Panc1 (cell line): ENCODE results near the gene PDPK1. TPM values are rescaled to one million over a fixed set of nuclear protein-coding genes. Genes with fewer than 3 reads are reported as not detected.

ENCODE experiments used
- ATAC-seq: fragments of 200-7000 bp; cut with Tn5 transposase; 2 replicates; pipeline ENCODE4 v1.9.1; 2020; ENCODE audit warnings: mild to moderate bottlenecking, moderate library complexity
- BruUV-seq: library from RNA; stranded (reverse); fragments of 400-500 nt; replicated peaks from 2 replicates; lab custom pipeline; 2021; lab: Mats Ljungman, UMichigan
- CTCF ChIA-PET: fragments of 300-600 bp; sonication (Branson Sonifier 250); formaldehyde crosslinking; loops from one replicate; lab custom pipeline; 2022; ENCODE audit warnings: antibody characterized with exemption; lab: Charles Lee
- POLR2A ChIA-PET: fragments of 300-600 bp; sonication (Branson Sonifier 250); formaldehyde crosslinking; loops from one replicate; lab custom pipeline; 2022; ENCODE audit warnings: antibody characterized with exemption; lab: Charles Lee
- DNase-seq: peaks from one replicate; pipeline ENCODE4 v3.0.0-alpha.2; 2010; ENCODE audit warnings: low read depth, low spot score
- H3K27ac ChIP-seq: 2 replicates; pipeline ENCODE4 v1.5.1; 2011; ENCODE audit warnings: mild to moderate bottlenecking, low read length, inconsistent platforms
- H3K27me3 ChIP-seq: fragments of 200-500 bp; sonication (Bioruptor generic); 2 replicates; pipeline ENCODE4 v1.6.0; 2014; ENCODE audit warnings: low read length, inconsistent platforms; ENCODE audit not compliant: control insufficient read depth, insufficient read depth
- H3K36me3 ChIP-seq: fragments of 200-500 bp; sonication (Bioruptor generic); 2 replicates; pipeline ENCODE4 v1.5.1; 2014; ENCODE audit warnings: inconsistent platforms, mild to moderate bottlenecking, low read length, moderate library complexity; ENCODE audit not compliant: control insufficient read depth, insufficient read depth
- H3K4me1 ChIP-seq: 2 replicates; pipeline ENCODE4 v1.5.1; 2011; ENCODE audit warnings: inconsistent platforms, mild to moderate bottlenecking, low read length, moderate library complexity; ENCODE audit not compliant: control insufficient read depth, insufficient read depth
- H3K4me3 ChIP-seq, 2 experiments: 2 replicates each; pipeline ENCODE4 v1.5.1; 2011 to 2012; ENCODE audit warnings: low read depth in 2 of 2, low read length in 2 of 2, mild to moderate bottlenecking in 2 of 2, inconsistent platforms in 1 of 2, moderate library complexity in 1 of 2
- H3K9me3 ChIP-seq: fragments of 200-500 bp; sonication (Bioruptor generic); 2 replicates; pipeline ENCODE4 v1.5.1; 2014; ENCODE audit warnings: low read depth, mild to moderate bottlenecking, inconsistent platforms, low read length, moderate library complexity; ENCODE audit not compliant: control insufficient read depth, insufficient read depth
- POLR2AphosphoS5 ChIP-seq: IDR thresholded peaks from 2 replicates; pipeline ENCODE4 v1.6.1; 2012; ENCODE audit warnings: mild to moderate bottlenecking, low read depth, low read length, moderate library complexity
- REST ChIP-seq, 2 experiments: IDR thresholded peaks; 2 replicates each; pipeline ENCODE4 v1.6.1; 2011 to 2012; ENCODE audit warnings: low read depth in 2 of 2, control low read depth in 1 of 2, low read length in 1 of 2, mild to moderate bottlenecking in 1 of 2, moderate library complexity in 1 of 2; ENCODE audit not compliant: insufficient read depth in 1 of 2
- SIN3A ChIP-seq: IDR thresholded peaks from 2 replicates; pipeline ENCODE4 v1.6.1; 2012; ENCODE audit warnings: low read depth, mild to moderate bottlenecking, low read length, moderate library complexity, borderline replicate concordance; ENCODE audit not compliant: insufficient read depth
- TCF7L2 ChIP-seq: IDR thresholded peaks from 2 replicates; pipeline ENCODE4 v1.6.1; 2011; ENCODE audit warnings: mild to moderate bottlenecking, low read depth, low read length, inconsistent platforms
- in situ Hi-C: cut with HindIII; loops from 2 replicates; pipeline ENCODE4 v1.10.0; 2016; ENCODE audit warnings: low sequenced_read_pairs, low pct_unique_long_range_greater_than_20kb
- intact Hi-C: fragments of 100-400 bp; cut with micrococcal nuclease; formaldehyde crosslinking; loops from one replicate; pipeline ENCODE4 v1.10.0; 2022; ENCODE audit not compliant: unreplicated experiment
- total RNA-seq: library from RNA; stranded (reverse); gene quantifications from one replicate; pipeline ENCODE4 v1.2.1, GENCODE V29; 2021; ENCODE audit not compliant: unreplicated experiment
- TF ChIP-seq, protein P1 (sequence below): fragments of 450-650 bp; IDR thresholded peaks from 2 replicates; pipeline ENCODE4 v1.5.1; 2017; ENCODE audit warnings: mild to moderate bottlenecking

Gene PDPK1
- total RNA-seq, 1 experiment from 2014 or later = 43.2 TPM

GRCh38 chr16:2516391-2517240 is 21.2 kb upstream of the PDPK1 start:
- Histone ChIP-seq H3K27me3 (no peaks in the 10 kb centered on the region), H3K36me3 (peaks cover 2% of the 10 kb centered on the region; the same call in 1 of the 2 replicates), H3K27ac (peak overlapping the region; percentile 63), H3K9me3 (no peaks in the 10 kb centered on the region), H3K4me3 (peak overlapping the region in 1 of 2 experiments; percentile 9; a peak in 2 of 4 replicates), H3K4me1 (peaks cover 49% of the 10 kb centered on the region)
- TF ChIP-seq TCF7L2 (no peak), SIN3A (no peak), REST (IDR thresholded peaks at IDR 0.05; ENCODE audit: insufficient read depth in 1 of 2, low read depth in 2 of 2, low read length in 1 of 2) (no peak), POLR2AphosphoS5 (no peak)
- TF ChIP-seq, protein P1, sequence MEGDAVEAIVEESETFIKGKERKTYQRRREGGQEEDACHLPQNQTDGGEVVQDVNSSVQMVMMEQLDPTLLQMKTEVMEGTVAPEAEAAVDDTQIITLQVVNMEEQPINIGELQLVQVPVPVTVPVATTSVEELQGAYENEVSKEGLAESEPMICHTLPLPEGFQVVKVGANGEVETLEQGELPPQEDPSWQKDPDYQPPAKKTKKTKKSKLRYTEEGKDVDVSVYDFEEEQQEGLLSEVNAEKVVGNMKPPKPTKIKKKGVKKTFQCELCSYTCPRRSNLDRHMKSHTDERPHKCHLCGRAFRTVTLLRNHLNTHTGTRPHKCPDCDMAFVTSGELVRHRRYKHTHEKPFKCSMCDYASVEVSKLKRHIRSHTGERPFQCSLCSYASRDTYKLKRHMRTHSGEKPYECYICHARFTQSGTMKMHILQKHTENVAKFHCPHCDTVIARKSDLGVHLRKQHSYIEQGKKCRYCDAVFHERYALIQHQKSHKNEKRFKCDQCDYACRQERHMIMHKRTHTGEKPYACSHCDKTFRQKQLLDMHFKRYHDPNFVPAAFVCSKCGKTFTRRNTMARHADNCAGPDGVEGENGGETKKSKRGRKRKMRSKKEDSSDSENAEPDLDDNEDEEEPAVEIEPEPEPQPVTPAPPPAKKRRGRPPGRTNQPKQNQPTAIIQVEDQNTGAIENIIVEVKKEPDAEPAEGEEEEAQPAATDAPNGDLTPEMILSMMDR = no peak
- in situ Hi-C loops (no loop called here), intact Hi-C loops (no loop called here)
- DNase-seq (no peak), ATAC-seq (no peak)
- ChIA-PET POLR2A (no interaction called here), CTCF (no interaction called here)
- no TSS peak for BruUV-seq

- in situ Hi-C loops = no loop called here
- intact Hi-C loops = no loop called here
- Histone ChIP-seq H3K4me3 (no peak overlapping the region), H3K36me3 (peaks cover 2% of the 10 kb centered on the region; the same call in 1 of the 2 replicates), H3K4me1 (peaks cover 45% of the 10 kb centered on the region), H3K27ac (peak overlapping the region; percentile 66), H3K27me3 (no peaks in the 10 kb centered on the region), H3K9me3 (no peaks in the 10 kb centered on the region)
- no peak for TF ChIP-seq SIN3A
- TF ChIP-seq TCF7L2 = no peak
- TF ChIP-seq REST (IDR thresholded peaks at IDR 0.05; ENCODE audit: insufficient read depth in 1 of 2, low read depth in 2 of 2, low read length in 1 of 2) = no peak
- TF ChIP-seq, protein P1 = no peak
- no peak for TF ChIP-seq POLR2AphosphoS5
- DNase-seq (no peak), ATAC-seq (no peak)
- CTCF ChIA-PET = no interaction called here
- POLR2A ChIA-PET = no interaction called here
- BruUV-seq = no TSS peak
These were observed 19.7 kb upstream of the PDPK1 start for GRCh38 chr16:2517954-2518605.
